NCI-H2029 treated with DMSO at 0.1 percent for 48 hours (cell line): ENCODE data around the gene CDH6.

Experiments used
- DNase-seq: peaks from one replicate; lab custom pipeline; 2025; lab: John Stamatoyannopoulos, UW

Gene CDH6

DNA sequence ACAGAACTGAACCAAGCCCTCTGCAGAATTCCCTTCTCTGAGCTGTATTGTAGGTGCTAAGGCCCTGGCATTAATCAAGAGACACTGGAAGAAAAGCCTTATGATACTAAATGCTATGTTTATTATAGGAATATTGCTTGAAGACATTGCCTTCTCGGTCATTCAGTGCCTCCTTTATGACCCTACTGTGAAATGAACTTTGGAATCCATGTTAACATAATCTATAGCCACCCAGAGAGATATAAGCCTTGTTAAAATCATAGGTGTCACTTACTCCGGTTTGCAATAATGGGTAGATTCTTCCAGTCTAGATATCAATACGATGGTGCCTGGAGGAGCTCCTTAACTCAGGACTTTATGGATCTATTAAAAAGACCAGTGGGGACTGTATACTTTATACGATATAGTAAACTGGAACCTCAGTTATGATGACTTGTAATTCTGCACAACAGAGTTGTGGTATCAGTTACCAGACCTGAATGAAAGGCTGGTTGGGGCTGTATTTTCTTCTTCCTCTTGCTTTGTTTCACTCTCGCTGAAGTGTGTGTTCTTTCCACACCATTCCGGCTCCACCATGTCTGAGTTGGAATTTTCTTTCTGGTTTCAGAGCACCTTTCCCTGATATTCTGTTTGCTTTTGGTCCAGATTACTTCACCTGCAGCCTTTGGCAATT, 183.9 kb downstream of the CDH6 start:
- no peak for DNase-seq

GRCh38 chr5:31378136-31378535, 184.7 kb downstream of the CDH6 start:
- DNase-seq, result no peak
